CD4-positive, alpha-beta memory T cell (primary cell): Measurements from ENCODE around the gene NFATC1. TPM values are rescaled to one million over a fixed set of nuclear protein-coding genes. Genes with fewer than 3 reads are reported as not detected.

Experiments
- CTCF ChIA-PET: fragments of 350-600 bp; sonication (Branson Sonifier 250); formaldehyde crosslinking; loops from one replicate; lab custom pipeline; 2021; ENCODE audit warnings: inconsistent platforms; ENCODE audit not compliant: partially characterized antibody; lab: Charles Lee
- POLR2A ChIA-PET: fragments of 350-600 bp; sonication (Branson Sonifier 250); formaldehyde crosslinking; loops from one replicate; lab custom pipeline; 2021; ENCODE audit not compliant: partially characterized antibody; lab: Charles Lee
- DNase-seq, 5 donors: peaks; one replicate each; pipeline versions ENCODE4 v3.0.0 to v3.0.0-alpha.2; 2020 to 2022; ENCODE audit warnings: mixed read lengths in 1 of 5
- H3K27ac ChIP-seq: one replicate; pipeline ENCODE4 v1.7.0; 2013; ENCODE audit warnings: low read depth, low read length
- H3K27me3 ChIP-seq: 2 replicates; pipeline ENCODE4 v1.7.0; 2013; ENCODE audit warnings: mild to moderate bottlenecking, low read length, moderate library complexity; ENCODE audit not compliant: insufficient read depth
- H3K36me3 ChIP-seq: 2 replicates; pipeline ENCODE4 v1.7.0; 2013; ENCODE audit warnings: mild to moderate bottlenecking, low read length, moderate library complexity; ENCODE audit not compliant: insufficient read depth
- H3K4me1 ChIP-seq: 2 replicates; pipeline ENCODE4 v1.7.0; 2013; ENCODE audit warnings: mild to moderate bottlenecking, low read length, moderate library complexity; ENCODE audit not compliant: insufficient read depth
- H3K4me3 ChIP-seq, 2 donors: one replicate each; pipeline ENCODE4 v1.7.0; 2013; ENCODE audit warnings: low read length in 2 of 2, mild to moderate bottlenecking in 1 of 2
- H3K9me3 ChIP-seq, 2 donors: one replicate each; pipeline ENCODE4 v1.7.0; 2013; ENCODE audit warnings: low read length in 2 of 2, control low read depth in 1 of 2; ENCODE audit not compliant: control insufficient read depth in 1 of 2
- H3K27ac Mint-ChIP-seq, 7 donors: one replicate each; pipeline ENCODE4 v1.8.0; 2020 to 2021; ENCODE audit warnings: mixed read lengths in 7 of 7, mild to moderate bottlenecking in 6 of 7, inconsistent platforms in 3 of 7, moderate library complexity in 3 of 7
- H3K27me3 Mint-ChIP-seq, 2 donors: one replicate each; pipeline ENCODE4 v1.8.0; 2020 to 2021; ENCODE audit warnings: mixed read lengths in 2 of 2
- H3K36me3 Mint-ChIP-seq, 2 donors: one replicate each; pipeline ENCODE4 v1.8.0; 2020 to 2021; ENCODE audit warnings: mixed read lengths in 2 of 2, inconsistent platforms in 1 of 2, mild to moderate bottlenecking in 1 of 2
- H3K4me1 Mint-ChIP-seq, 4 donors: one replicate each; pipeline ENCODE4 v1.8.0; 2020 to 2021; ENCODE audit warnings: mixed read lengths in 4 of 4, mild to moderate bottlenecking in 1 of 4
- H3K4me3 Mint-ChIP-seq, 8 donors: one replicate each; pipeline ENCODE4 v1.8.0; 2020 to 2021; ENCODE audit warnings: mixed read lengths in 8 of 8, mild to moderate bottlenecking in 7 of 8, moderate library complexity in 6 of 8, inconsistent platforms in 3 of 8
- H3K9me3 Mint-ChIP-seq, 8 donors: one replicate each; pipeline ENCODE4 v1.8.0; 2020 to 2021; ENCODE audit warnings: mixed read lengths in 8 of 8, mild to moderate bottlenecking in 5 of 8, inconsistent platforms in 3 of 8, moderate library complexity in 1 of 8
- intact Hi-C: fragments of 100-400 bp; cut with micrococcal nuclease; formaldehyde crosslinking; loops from one replicate; pipeline ENCODE4 v1.15.1; 2023
- polyA plus RNA-seq, 2 donors: library from polyadenylated mRNA; unstranded; fragments of 300-500 nt; fragmentation: Illumina TruSeq; gene quantifications; one replicate each; pipeline ENCODE4 v1.2.3, GENCODE V29; 2021
- total RNA-seq, 2 experiments: library from RNA; stranded (reverse); gene quantifications; one replicate each; pipeline ENCODE4 v1.2.3, GENCODE V29; 2021

NFATC1 gene
- total and polyA plus RNA-seq, 4 experiments from 2014 or later: 15.3 to 69.6 (median 54.9) TPM

- CTCF ChIA-PET: interaction anchor here (0.6 to 4.7 kb wide), 11 partner anchors 8 to 131 kb away, joined by 3 to 32 read pairs (median 4); no protein-coding TSS in a partner anchor
These were observed 2.4 kb downstream of the NFATC1 start for GRCh38 chr18:79397830-79398761.

GRCh38 chr18:79399275-79400081 lies 3.7 kb downstream of the NFATC1 start:
- Mint-ChIP-seq H3K27me3 (peaks cover 0 to 2% of the 10 kb centered on the region in 2 donors), H3K27ac (peak overlapping the region; percentile 93 to 97 (median 95)), H3K4me1 (peaks cover 26 to 64% (median 44%) of the 10 kb centered on the region in 4 donors), H3K9me3 (no peaks in the 10 kb centered on the region), H3K4me3 (peak overlapping the region; percentile 88 to 97 (median 94)), H3K36me3 (peaks cover 0 to 23% of the 10 kb centered on the region in 2 donors)
- intact Hi-C loops: loop anchor here (5.0 to 10.0 kb wide), 4 partner anchors 38 to 705 kb away; partner anchors contain the start of genes ADNP2, ATP9B and RBFA
- ChIA-PET POLR2A (interaction anchor here (0.8 to 17.0 kb wide), 4 partner anchors 9 to 124 kb away, joined by 3 to 173 read pairs (median 3); no protein-coding TSS in a partner anchor), CTCF (interaction anchor here (3.9 to 4.7 kb wide), 3 partner anchors 19 to 130 kb away, joined by 24 to 32 read pairs (median 26); no protein-coding TSS in a partner anchor)
- peak; percentile 35 to 54 (median 38) for DNase-seq
- peak overlapping the region; percentile 11 to 54 for H3K4me3 ChIP-seq
- no peaks in the 10 kb centered on the region for H3K36me3 ChIP-seq
- peaks cover 67% of the 10 kb centered on the region for H3K4me1 ChIP-seq
- H3K9me3 ChIP-seq: no peaks in the 10 kb centered on the region
- H3K27me3 ChIP-seq: no peaks in the 10 kb centered on the region
- peak overlapping the region; percentile 52 for H3K27ac ChIP-seq

More at GRCh38 chr18:79397830-79398761, 2.4 kb downstream of the NFATC1 start:
- no peaks in the 10 kb centered on the region for H3K9me3 Mint-ChIP-seq
- H3K4me3 Mint-ChIP-seq: peak overlapping the region; percentile 88 to 97 (median 94)
- H3K9me3 ChIP-seq: no peaks in the 10 kb centered on the region
- peaks cover 0 to 24% of the 10 kb centered on the region in 2 donors for H3K36me3 Mint-ChIP-seq
- no peaks in the 10 kb centered on the region for H3K36me3 ChIP-seq
- DNase-seq: peak in 1 of 5 donors; percentile 46
- POLR2A ChIA-PET: interaction anchor here (1.0 to 17.0 kb wide), 4 partner anchors 9 to 132 kb away, joined by 4 to 173 read pairs (median 8); no protein-coding TSS in a partner anchor
- H3K27me3 Mint-ChIP-seq: peaks cover 0 to 2% of the 10 kb centered on the region in 2 donors
- intact Hi-C loops: loop anchor here (10.0 kb wide), 1 partner anchor 707 kb away; the partner anchor contains the start of gene ADNP2
- peak overlapping the region; percentile 93 to 97 (median 95) for H3K27ac Mint-ChIP-seq
- H3K27me3 ChIP-seq: no peaks in the 10 kb centered on the region
- peaks cover 59% of the 10 kb centered on the region for H3K4me1 ChIP-seq
- H3K4me1 Mint-ChIP-seq: peaks cover 19 to 57% (median 35%) of the 10 kb centered on the region in 4 donors
- peak overlapping the region; percentile 52 for H3K27ac ChIP-seq
- H3K4me3 ChIP-seq: peak overlapping the region; percentile 11 to 54

- POLR2A ChIA-PET: interaction anchor here (17.0 kb wide), 1 partner anchor 123 kb away, joined by 173 read pairs; no protein-coding TSS in a partner anchor
These were observed 4.4 kb downstream of the NFATC1 start for GRCh38 chr18:79400091-79400590.

DNA sequence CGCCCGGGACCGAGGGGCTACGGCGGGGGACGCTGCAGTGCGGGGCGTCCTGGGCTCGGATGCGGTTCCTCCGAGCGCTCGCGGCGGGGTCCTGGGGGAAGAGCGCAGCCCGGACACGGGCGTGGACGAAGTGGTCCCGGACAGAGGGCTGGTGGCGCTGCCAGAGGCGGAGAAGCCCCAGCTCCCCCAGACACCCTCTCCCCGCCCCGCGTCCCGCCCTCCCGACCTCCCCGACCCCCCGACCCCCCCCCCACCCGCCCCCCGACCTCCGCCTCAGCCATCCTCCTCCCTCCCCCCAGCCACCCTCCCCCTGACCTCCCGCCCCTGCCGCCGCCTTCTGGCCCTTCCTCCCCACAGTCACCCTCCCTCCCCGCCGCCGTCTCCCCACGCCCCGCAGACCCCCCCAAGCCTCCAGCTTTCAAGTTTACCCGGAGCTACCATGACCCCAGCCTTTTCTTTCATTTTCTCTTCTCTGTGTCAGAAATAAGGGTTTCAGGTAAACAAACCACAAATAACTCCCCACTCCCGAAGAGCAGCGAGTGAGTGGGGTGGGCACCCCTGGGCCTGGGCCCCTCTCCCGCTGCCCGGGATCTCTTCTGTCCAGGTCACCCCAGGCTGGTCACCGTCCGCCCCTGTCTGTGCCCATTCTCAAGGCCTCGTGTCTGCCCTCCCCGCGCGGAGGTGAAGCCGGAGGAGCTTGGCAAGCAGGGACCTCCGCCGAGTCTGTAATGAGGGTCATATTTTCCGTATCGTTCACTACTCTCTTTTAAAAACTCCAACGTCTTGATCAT lies 5.1 kb downstream of the NFATC1 start:
- CTCF ChIA-PET: no interaction called here
- Mint-ChIP-seq H3K36me3 (peaks cover 0 to 24% of the 10 kb centered on the region in 2 donors), H3K9me3 (no peaks in the 10 kb centered on the region), H3K4me1 (peaks cover 35 to 70% (median 55%) of the 10 kb centered on the region in 4 donors), H3K27me3 (peaks cover 0 to 2% of the 10 kb centered on the region in 2 donors), H3K27ac (peak overlapping the region in 6 of 7 donors; percentile 97 to 100 (median 98)), H3K4me3 (peak overlapping the region; percentile 83 to 95 (median 92))
- H3K27ac ChIP-seq: peak overlapping the region; percentile 87
- H3K4me1 ChIP-seq: peaks cover 74% of the 10 kb centered on the region
- peak; percentile 62 to 82 (median 72) for DNase-seq
- H3K27me3 ChIP-seq: no peaks in the 10 kb centered on the region
- peak overlapping the region; percentile 17 to 58 for H3K4me3 ChIP-seq
- no peaks in the 10 kb centered on the region for H3K9me3 ChIP-seq
- POLR2A ChIA-PET: interaction anchor here (0.9 to 17.0 kb wide), 2 partner anchors 12 to 123 kb away, joined by 3 to 173 read pairs; no protein-coding TSS in a partner anchor
- no peaks in the 10 kb centered on the region for H3K36me3 ChIP-seq
- intact Hi-C loops: loop anchor here (5.0 to 10.0 kb wide), 3 partner anchors 37 to 632 kb away; partner anchors contain the start of genes ATP9B and RBFA

More at GRCh38 chr18:79400091-79400590, 4.4 kb downstream of the NFATC1 start:
- Histone ChIP-seq H3K4me3 (peak overlapping the region in 1 of 2 donors; percentile 58), H3K27ac (peak overlapping the region; percentile 81), H3K36me3 (no peaks in the 10 kb centered on the region), H3K27me3 (no peaks in the 10 kb centered on the region), H3K9me3 (no peaks in the 10 kb centered on the region), H3K4me1 (peaks cover 68% of the 10 kb centered on the region)
- CTCF ChIA-PET: no interaction called here
- H3K9me3 Mint-ChIP-seq: no peaks in the 10 kb centered on the region
- peaks cover 0 to 22% of the 10 kb centered on the region in 2 donors for H3K36me3 Mint-ChIP-seq
- peaks cover 0 to 2% of the 10 kb centered on the region in 2 donors for H3K27me3 Mint-ChIP-seq
- peak; percentile 47 to 77 (median 51) for DNase-seq
- peak overlapping the region in 2 of 8 donors; percentile 42 to 89 for H3K4me3 Mint-ChIP-seq
- H3K27ac Mint-ChIP-seq: no peak overlapping the region
- H3K4me1 Mint-ChIP-seq: peaks cover 31 to 64% (median 50%) of the 10 kb centered on the region in 4 donors
- intact Hi-C loops: loop anchor here (5.0 to 10.0 kb wide), 3 partner anchors 37 to 632 kb away; partner anchors contain the start of genes ATP9B and RBFA

- Histone ChIP-seq H3K4me3 (peak overlapping the region; percentile 17 to 56), H3K36me3 (no peaks in the 10 kb centered on the region), H3K27me3 (no peaks in the 10 kb centered on the region), H3K9me3 (no peaks in the 10 kb centered on the region), H3K4me1 (peaks cover 81% of the 10 kb centered on the region), H3K27ac (peak overlapping the region; percentile 87)
- peaks cover 42 to 78% (median 63%) of the 10 kb centered on the region in 4 donors for H3K4me1 Mint-ChIP-seq
- CTCF ChIA-PET: no interaction called here
- H3K36me3 Mint-ChIP-seq: peaks cover 3 to 30% of the 10 kb centered on the region in 2 donors
- peaks cover 0 to 2% (median 0%) of the 10 kb centered on the region in 8 donors for H3K9me3 Mint-ChIP-seq
- POLR2A ChIA-PET: interaction anchor here (0.9 to 17.0 kb wide), 3 partner anchors 11 to 122 kb away, joined by 3 to 173 read pairs (median 44); no protein-coding TSS in a partner anchor
- peak overlapping the region; percentile 83 to 95 (median 92) for H3K4me3 Mint-ChIP-seq
- H3K27ac Mint-ChIP-seq: peak overlapping the region in 6 of 7 donors; percentile 97 to 100 (median 98)
- intact Hi-C loops: loop anchor here (5.0 to 10.0 kb wide), 3 partner anchors 36 to 631 kb away; partner anchors contain the start of genes ATP9B and RBFA
- DNase-seq: peak in 3 of 5 donors; percentile 29 to 42 (median 30)
- peaks cover 0 to 2% of the 10 kb centered on the region in 2 donors for H3K27me3 Mint-ChIP-seq
These were observed 5.9 kb downstream of the NFATC1 start for GRCh38 chr18:79401494-79402208.
